Stimulated activated CD4-positive, alpha-beta T cell treated with anti-CD3 and anti-CD28 coated beads, Interleukin-4, amount 100 ng/mL, for 4 hours (primary cell): ENCODE data around the gene EVI5.
"Not testable (repeated sequence)": the region's sequence is repeated elsewhere in the genome, so short reads cannot be mapped to it uniquely, and the experiment has no call there.

ENCODE experiments used
- DNase-seq, 2 experiments: peaks; one replicate each; pipeline ENCODE4 v3.0.0-alpha.2; 2020

Gene EVI5

DNA sequence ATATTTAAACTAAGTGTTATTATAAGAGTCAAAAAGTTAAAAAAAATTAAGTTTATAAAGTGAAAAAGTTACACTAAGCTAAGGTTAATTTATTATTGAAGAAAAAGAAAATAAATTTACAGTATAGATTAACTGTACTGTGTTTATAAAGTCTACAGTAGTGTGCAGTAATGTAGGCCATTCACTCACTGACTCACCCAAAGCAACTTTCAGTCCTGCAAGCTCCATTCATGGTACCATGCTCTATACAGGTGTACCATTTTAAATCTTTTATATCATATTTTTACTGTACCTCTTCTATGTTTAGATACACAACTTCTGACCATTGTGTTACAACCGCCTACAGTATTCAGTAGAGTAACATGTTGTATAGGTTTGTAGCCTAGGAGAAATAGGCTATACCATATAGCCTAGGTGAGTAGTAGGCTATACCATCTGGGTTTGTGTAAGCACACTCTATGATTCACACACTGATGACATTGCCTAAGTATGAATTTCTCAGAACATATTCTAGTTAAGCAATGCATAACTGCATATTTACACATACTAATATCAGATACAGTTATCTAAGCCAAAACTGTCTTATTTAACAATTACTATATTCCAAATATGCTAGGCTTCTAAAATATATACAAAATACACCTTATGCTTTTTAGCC, 217.6 kb downstream of the EVI5 start:
- DNase-seq, result no peak

DNA sequence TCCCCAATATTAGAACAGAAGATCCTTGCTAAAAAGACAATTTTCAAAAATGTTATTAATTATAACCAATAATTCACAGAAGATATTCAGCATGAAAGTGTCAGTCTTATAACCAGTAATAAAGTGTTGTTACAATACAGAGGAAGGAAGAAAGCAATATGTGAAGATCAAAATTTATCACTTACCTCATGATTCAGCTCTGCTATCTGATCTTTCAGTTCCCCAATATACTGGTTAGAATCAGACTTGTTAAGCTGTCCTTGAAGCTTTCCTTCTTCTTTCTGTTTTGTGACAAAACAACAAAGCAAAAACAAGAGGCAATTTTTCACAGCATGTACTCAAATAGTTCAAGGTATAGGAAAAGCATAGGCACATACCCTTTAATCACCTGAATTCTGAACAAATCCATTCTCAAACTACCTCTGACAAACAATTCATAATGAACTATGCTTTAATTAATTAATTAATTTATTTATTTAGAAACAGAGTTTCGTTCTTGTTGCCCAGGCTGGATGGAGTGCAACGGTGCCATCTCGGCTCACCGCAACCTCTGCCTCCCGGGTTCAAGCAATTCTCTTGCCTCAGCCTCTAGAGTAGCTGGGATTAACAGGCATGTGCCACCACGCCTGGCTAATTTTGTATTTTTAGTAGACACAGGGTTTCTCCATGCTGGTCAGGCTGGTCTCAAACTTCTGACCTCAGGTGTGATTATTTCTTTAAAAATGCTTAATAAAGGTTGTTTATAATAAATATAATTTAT, 221.3 kb downstream of the EVI5 start:
- DNase-seq, result no peak

GRCh38 chr1:92556350-92556749, 228.6 kb downstream of the EVI5 start:
- DNase-seq, result no peak

- no peak for DNase-seq
These were observed 230.7 kb downstream of the EVI5 start for GRCh38 chr1:92554216-92554615.

- DNase-seq, result no peak
These were observed 233.0 kb downstream of the EVI5 start for GRCh38 chr1:92551916-92552315.

GRCh38 chr1:92544756-92545165, 240.1 kb downstream of the EVI5 start:
- no peak for DNase-seq

DNA sequence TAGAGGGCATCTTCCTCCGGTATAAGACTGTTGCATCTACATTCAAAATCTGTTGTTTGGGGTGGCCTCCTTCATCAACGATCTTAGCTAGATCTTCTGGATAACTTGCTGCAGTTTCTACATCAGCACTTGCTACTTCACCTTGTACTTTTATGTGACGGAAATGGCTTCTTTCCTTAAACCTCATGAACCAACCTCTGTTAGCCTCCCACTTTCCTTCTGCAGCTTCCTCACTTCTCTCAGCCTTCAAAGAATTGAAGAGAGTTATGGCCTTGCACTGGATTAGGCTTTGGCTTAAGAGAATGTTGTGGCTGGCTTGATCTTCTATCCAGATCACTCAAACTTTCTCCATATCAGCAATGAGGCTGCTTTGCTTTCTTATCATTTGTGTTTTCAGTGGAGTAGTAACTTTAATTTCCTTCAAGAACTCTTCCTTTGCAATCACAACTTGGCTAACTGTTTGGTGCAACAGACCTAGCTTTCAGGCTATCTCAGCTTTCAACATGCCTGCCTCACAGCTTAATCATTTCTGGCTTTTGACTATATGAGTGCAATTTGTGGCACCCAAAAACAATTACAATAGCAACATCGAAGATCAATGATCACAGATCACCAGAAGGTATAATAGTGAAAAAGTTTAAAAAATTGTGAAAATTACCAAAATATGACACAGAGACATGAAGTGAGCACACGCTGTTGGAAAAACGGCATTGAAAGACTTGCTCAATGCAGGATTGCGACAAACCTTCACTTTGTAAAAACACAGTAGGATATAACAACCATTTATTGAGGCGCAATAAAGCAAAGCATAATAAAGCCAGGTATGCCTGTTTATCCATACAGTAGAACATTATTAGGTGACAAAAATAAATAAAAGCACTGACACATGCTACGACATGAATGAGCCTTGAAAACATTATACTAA, 241.5 kb downstream of the EVI5 start:
- DNase-seq, result no peak

GRCh38 chr1:92538413-92539061, 246.4 kb downstream of the EVI5 start:
- peak in 1 of 2 experiments; percentile 12 for DNase-seq

DNA sequence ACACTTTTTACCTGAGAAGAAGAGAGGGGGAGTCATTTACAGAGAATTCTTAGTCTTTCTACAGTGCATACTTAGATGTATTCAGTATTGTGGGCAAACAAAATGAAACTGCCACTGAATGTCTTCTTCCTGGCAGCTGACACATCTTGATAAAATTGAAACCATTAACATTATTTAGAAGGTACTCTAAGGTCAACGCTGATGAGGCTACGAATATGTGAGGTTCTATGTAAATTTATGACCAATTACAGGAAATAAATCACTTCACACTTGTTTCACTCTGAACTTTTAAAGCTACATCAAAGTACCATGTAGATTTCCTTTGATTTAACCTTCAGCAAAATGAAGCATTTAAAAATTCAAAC, 246.9 kb downstream of the EVI5 start:
- DNase-seq, result peak in 1 of 2 experiments; percentile 9

DNA sequence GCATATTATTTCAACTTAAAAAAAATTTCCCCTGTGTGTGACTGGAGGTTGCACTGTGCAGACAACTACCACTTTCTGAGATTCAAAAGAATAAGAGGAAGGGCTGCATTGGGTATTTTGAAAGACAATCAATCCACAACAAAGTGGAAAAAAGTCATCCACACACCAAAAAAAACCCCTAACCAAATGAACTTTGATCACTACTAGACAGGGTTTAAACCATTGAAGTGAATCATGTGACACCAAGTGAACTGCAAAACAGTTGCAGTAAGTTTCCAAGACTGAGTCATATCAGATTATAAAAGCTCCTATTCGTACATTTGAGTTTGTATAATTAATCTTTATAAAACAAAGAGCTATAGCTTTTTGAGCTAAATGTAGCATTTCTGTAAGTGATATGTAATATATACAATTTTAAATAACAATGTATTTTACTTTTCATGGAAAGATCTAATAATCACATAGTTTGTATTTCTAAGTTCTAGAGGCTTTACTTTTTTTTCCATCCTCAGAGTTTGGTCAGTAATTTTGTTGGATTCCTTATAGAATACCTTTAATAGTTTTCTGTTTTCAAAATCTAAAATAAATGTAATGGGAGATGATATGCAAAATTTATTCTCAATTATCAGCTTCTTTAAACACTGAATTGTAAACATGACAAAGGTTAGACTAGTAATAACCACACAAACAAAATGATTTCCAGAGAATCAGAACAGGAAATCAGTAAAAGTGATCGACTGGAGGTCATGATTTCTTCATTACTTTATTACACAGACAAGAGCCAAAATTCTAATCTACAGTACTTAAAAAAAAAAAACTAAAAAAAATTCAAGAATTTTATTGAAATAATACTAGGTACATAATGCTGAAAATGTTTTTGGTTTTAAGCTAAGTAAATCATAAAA, 247.7 kb downstream of the EVI5 start:
- peak in 1 of 2 experiments; percentile 21 for DNase-seq

- DNase-seq, result peak in 1 of 2 experiments; percentile 9
These were observed 248.5 kb downstream of the EVI5 start for GRCh38 chr1:92536211-92536979.

DNA sequence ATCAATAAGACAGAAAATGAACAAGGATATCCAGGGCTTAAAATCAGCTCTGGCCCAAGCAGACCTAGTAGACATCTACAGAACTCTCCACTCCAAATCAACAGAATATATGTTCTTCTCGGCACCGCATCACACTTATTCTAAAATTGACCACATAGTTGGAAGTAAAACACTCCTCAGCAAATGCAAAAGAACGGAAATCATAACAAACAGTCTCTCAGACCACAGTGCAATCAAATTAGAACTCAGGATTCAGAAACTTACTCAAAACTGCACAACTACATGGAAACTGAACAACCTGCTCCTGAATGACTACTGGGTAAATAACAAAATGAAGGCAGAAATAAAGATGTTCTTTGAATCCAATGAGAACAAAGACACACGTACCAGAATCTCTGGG, 252.5 kb downstream of the EVI5 start:
- DNase-seq, result not testable (repeated sequence)

DNA sequence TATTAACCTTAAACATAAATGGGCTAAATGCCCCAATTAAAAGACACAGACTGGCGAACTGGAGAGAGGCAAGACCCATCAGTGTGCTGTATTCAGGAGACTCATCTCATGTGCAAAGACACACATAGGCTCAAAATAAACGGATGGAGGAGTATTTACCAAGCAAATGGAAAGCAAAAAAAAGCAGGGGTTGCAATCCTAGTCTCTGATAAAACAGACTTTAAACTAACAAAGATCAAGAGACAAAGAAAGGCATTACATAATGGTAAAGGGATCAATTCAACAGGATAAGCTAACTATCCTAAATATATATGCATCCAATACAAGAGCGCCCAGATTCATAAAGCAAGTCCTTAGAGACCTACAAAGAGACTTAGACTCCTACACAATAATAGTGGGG, 253.0 kb downstream of the EVI5 start:
- DNase-seq, result not testable (repeated sequence)

GRCh38 chr1:92527670-92528069, 257.2 kb downstream of the EVI5 start:
- DNase-seq, result no peak

DNA sequence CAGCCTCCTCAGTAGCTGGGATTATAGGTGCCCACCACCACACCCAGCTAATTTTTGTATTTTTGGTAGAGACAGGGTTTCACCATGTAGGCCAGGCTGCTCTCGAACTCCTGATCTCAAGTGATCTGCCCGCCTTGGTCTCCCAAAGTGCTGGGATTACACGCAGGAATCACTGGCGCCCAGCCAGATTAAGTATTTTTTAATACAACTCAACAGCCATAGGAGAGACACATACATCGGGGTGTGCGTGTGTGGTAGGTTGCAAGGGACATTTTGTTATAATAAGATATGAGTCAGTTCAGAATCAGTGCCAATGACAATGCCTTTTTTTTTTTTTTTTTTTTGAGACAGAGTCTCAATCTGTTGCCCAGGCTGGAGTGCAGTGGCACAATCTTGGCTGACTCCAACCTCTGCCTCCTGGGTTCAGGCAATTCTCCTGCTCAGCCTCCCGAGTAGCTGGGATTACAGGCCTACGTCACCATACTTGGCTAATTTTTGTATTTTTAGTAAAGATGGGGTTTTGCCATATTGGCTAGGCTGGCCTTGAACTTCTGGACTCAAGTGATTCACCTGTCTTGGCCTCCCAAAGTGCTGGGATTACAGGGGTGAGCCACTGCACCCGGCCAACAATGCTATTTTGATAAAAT, 259.8 kb downstream of the EVI5 start:
- DNase-seq, result not testable (repeated sequence)

DNA sequence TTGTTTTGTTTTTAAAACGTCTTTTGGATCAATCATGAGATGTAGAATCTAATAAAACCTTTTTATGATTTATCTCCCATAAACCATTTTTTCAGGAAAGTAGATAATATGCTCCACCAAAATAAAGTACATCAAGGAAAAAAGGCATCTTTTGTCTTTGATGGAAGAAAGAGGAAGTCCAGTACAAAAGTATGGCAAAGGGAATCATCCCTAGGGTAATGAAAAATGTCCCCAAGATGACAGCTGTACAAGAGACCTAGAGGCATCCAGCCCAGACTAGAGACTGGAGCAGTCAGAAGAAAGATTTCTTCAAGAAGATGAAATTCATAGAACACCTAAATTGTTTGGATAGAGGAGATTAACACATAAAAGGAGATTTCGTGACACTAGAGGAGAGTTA, 265.9 kb downstream of the EVI5 start:
- no peak for DNase-seq

DNA sequence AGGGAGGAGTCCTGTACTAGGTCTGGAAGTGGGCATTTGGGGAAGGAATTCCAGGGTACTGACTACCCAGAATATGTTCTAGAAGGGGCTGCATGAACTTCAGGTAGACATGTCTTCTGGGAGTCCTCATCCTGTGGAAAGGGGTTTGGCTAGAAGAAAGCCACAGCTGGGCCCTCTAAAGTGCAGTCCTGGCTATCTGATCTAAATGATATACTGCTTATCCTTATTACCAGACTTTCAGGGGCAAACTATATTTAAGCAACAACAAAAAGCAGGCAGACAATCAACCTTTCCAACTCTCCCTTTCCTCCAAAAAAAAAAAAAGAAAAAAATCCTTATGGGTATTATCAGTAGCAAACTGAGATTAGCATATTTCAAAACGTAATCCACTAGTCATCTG, 268.3 kb downstream of the EVI5 start:
- DNase-seq, result no peak

DNA sequence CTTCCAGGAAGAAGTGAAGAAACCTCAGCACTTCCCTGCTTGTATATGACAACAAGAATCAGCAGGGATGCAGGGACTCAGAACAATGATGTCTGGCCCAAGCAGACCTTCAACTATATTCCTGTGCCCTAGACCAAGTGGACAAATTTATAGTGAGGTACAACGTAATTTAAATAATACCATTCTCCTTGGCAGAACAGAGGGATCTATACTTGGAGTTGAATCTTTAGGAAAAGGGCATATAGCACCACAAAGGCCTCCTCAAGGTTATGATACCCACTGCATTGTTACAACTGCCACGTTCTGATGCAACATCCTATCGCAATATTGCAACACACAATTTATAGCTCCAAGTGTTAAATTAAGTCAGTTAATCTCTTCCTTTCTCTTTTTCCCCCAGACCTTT, 269.1 kb downstream of the EVI5 start:
- no peak for DNase-seq

- no peak for DNase-seq
These were observed 273.4 kb downstream of the EVI5 start for GRCh38 chr1:92511541-92511940.

- DNase-seq, result no peak
These were observed 275.3 kb downstream of the EVI5 start for GRCh38 chr1:92509619-92510018.
